Activated CD4-positive, alpha-beta T cell treated with anti-CD3 and anti-CD28 coated beads, Interleukin-2, amount 10 ng/mL, durations not matched to agents 7 days and 5 days (primary cell): ENCODE data around the gene IL2RA. TPM values are rescaled to one million over a fixed set of nuclear protein-coding genes. Genes with fewer than 3 reads are reported as not detected.
"Not testable (repeated sequence)": the region's sequence is repeated elsewhere in the genome, so short reads cannot be mapped to it uniquely, and the experiment has no call there.

Source experiments
- CTCF ChIA-PET: fragments of 350-600 bp; sonication (Branson Sonifier 250); formaldehyde crosslinking; loops from one replicate; lab custom pipeline; 2021; ENCODE audit warnings: antibody characterized with exemption; lab: Charles Lee
- POLR2A ChIA-PET: fragments of 350-600 bp; sonication (Branson Sonifier 250); formaldehyde crosslinking; loops from one replicate; lab custom pipeline; 2021; ENCODE audit warnings: antibody characterized with exemption; lab: Charles Lee
- DNase-seq: peaks from one replicate; pipeline ENCODE4 v3.0.0-alpha.2; 2020
- H3K27ac Mint-ChIP-seq: one replicate; pipeline ENCODE4 v1.8.0; 2021; ENCODE audit warnings: mild to moderate bottlenecking, moderate library complexity, mixed read lengths
- H3K27me3 Mint-ChIP-seq: one replicate; pipeline ENCODE4 v1.8.0; 2021; ENCODE audit warnings: mixed read lengths
- H3K36me3 Mint-ChIP-seq: one replicate; pipeline ENCODE4 v1.8.0; 2021; ENCODE audit warnings: low read depth, mixed read lengths
- H3K4me1 Mint-ChIP-seq: one replicate; pipeline ENCODE4 v1.8.0; 2021; ENCODE audit warnings: mixed read lengths
- H3K4me3 Mint-ChIP-seq: one replicate; pipeline ENCODE4 v1.8.0; 2021; ENCODE audit warnings: mild to moderate bottlenecking, moderate library complexity, mixed read lengths
- H3K9me3 Mint-ChIP-seq: one replicate; pipeline ENCODE4 v1.8.0; 2021; ENCODE audit warnings: mixed read lengths
- total RNA-seq, 2 experiments: library from RNA; stranded (reverse); gene quantifications; one replicate each; pipeline ENCODE4 v1.2.3, GENCODE V29; 2021

IL2RA gene
- 100 to 1,000 TPM; 124 to 142 TPM for total RNA-seq

- Mint-ChIP-seq H3K9me3 (no peaks in the 10 kb centered on the region), H3K27me3 (no peaks in the 10 kb centered on the region), H3K4me3 (peak within 1 kb of the TSS; percentile 96), H3K27ac (peak within 1 kb of the TSS; percentile 92), H3K36me3 (peaks cover 40% of the 10 kb centered on the region), H3K4me1 (peaks cover 75% of the 10 kb centered on the region)
- ChIA-PET CTCF (interaction anchor here (0.5 to 2.7 kb wide), 7 partner anchors 8 to 604 kb away, joined by 3 to 9 read pairs (median 5); no protein-coding TSS in a partner anchor), POLR2A (interaction anchor here (0.7 to 2.0 kb wide), 5 partner anchors 11 to 255 kb away, joined by 3 to 7 read pairs (median 3); no protein-coding TSS in a partner anchor)
- peak; percentile 68 for DNase-seq
Measured at GRCh38 chr10:6062101-6062771, at the start of gene IL2RA. Gene IL2RA (minus strand): TSS chr10:6062367. CDS start chr10:6062151, 216 bp downstream.

DNA sequence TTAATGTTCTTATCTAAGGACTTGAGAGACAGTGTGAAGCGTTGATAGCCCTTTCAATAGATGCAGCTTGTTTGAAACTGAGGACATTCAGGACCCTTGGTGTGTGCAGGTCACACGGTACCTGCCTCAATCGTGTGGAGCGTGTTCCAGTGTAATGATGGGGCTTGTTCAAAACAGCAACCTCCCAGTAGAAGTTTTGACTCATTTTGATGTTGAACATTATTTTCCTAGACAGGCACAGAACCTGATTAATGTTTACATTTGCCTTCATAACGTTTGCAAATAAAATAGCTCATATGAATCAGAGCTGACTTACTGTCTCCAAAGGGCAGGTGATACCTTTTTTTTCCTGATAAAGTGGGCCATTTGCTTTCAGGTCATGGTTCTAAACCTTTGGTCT lies 48.0 kb upstream of the IL2RA start:
- CTCF ChIA-PET, result interaction anchor here (0.7 to 3.1 kb wide), 7 partner anchors 18 to 677 kb away, joined by 3 to 18 read pairs (median 3); partner anchors contain the start of gene PFKFB3
- Mint-ChIP-seq H3K4me1 (peaks cover 44% of the 10 kb centered on the region), H3K9me3 (no peaks in the 10 kb centered on the region), H3K27me3 (no peaks in the 10 kb centered on the region), H3K27ac (peak overlapping the region; percentile 14), H3K4me3 (no peak overlapping the region), H3K36me3 (peaks cover 74% of the 10 kb centered on the region)
- no peak for DNase-seq
- POLR2A ChIA-PET, result no interaction called here

- peaks cover 44% of the 10 kb centered on the region for H3K4me1 Mint-ChIP-seq
Measured at GRCh38 chr10:6109444-6109775, 47.2 kb upstream of the IL2RA start.

GRCh38 chr10:6108631-6109443 lies 46.7 kb upstream of the IL2RA start:
- Mint-ChIP-seq H3K4me1 (peaks cover 44% of the 10 kb centered on the region), H3K9me3 (no peaks in the 10 kb centered on the region), H3K27ac (peak overlapping the region; percentile 36), H3K4me3 (no peak overlapping the region), H3K36me3 (peaks cover 71% of the 10 kb centered on the region), H3K27me3 (no peaks in the 10 kb centered on the region)
- ChIA-PET POLR2A (no interaction called here), CTCF (interaction anchor here (0.6 kb wide), 2 partner anchors 17 to 1965 kb away, joined by 4 to 5 read pairs; no protein-coding TSS in a partner anchor)
- peak; percentile 64 for DNase-seq

More at GRCh38 chr10:6109444-6109775, 47.2 kb upstream of the IL2RA start:
- no peak overlapping the region for H3K4me3 Mint-ChIP-seq
- POLR2A ChIA-PET, result no interaction called here
- no peak for DNase-seq
- H3K9me3 Mint-ChIP-seq, result no peaks in the 10 kb centered on the region
- peak overlapping the region; percentile 26 for H3K27ac Mint-ChIP-seq
- CTCF ChIA-PET, result interaction anchor here (1.0 to 3.1 kb wide), 3 partner anchors 19 to 677 kb away, joined by 3 to 18 read pairs (median 3); no protein-coding TSS in a partner anchor
- no peaks in the 10 kb centered on the region for H3K27me3 Mint-ChIP-seq
- H3K36me3 Mint-ChIP-seq, result peaks cover 73% of the 10 kb centered on the region

- Mint-ChIP-seq H3K27ac (no peak overlapping the region), H3K27me3 (no peaks in the 10 kb centered on the region), H3K36me3 (peaks cover 63% of the 10 kb centered on the region), H3K4me3 (no peak overlapping the region), H3K9me3 (no peaks in the 10 kb centered on the region), H3K4me1 (peaks cover 43% of the 10 kb centered on the region)
- POLR2A ChIA-PET, result no interaction called here
- DNase-seq, result no peak
- CTCF ChIA-PET, result interaction anchor here (0.6 to 1.7 kb wide), 3 partner anchors 17 to 294 kb away, joined by 3 to 9 read pairs (median 5); no protein-coding TSS in a partner anchor
Measured at GRCh38 chr10:6108072-6108471, 45.9 kb upstream of the IL2RA start.

GRCh38 chr10:6107616-6108015 lies 45.4 kb upstream of the IL2RA start:
- Mint-ChIP-seq H3K36me3 (peaks cover 59% of the 10 kb centered on the region), H3K4me1 (peaks cover 42% of the 10 kb centered on the region)
- H3K27me3 Mint-ChIP-seq, H3K27ac Mint-ChIP-seq, H3K9me3 Mint-ChIP-seq, DNase-seq, POLR2A ChIA-PET, H3K4me3 Mint-ChIP-seq: not testable (repeated sequence)
- CTCF ChIA-PET, result interaction anchor here (1.0 to 1.7 kb wide), 2 partner anchors 29 to 294 kb away, joined by 3 to 9 read pairs; no protein-coding TSS in a partner anchor

- H3K27me3 Mint-ChIP-seq, result no peaks in the 10 kb centered on the region
- H3K4me1 Mint-ChIP-seq, result peaks cover 29% of the 10 kb centered on the region
- H3K27ac Mint-ChIP-seq, result no peak overlapping the region
- no peak for DNase-seq
- H3K36me3 Mint-ChIP-seq, result peaks cover 50% of the 10 kb centered on the region
- no peak overlapping the region for H3K4me3 Mint-ChIP-seq
- ChIA-PET POLR2A (no interaction called here), CTCF (no interaction called here)
- H3K9me3 Mint-ChIP-seq, result no peaks in the 10 kb centered on the region
Measured at GRCh38 chr10:6103591-6103990, 41.4 kb upstream of the IL2RA start.

DNA sequence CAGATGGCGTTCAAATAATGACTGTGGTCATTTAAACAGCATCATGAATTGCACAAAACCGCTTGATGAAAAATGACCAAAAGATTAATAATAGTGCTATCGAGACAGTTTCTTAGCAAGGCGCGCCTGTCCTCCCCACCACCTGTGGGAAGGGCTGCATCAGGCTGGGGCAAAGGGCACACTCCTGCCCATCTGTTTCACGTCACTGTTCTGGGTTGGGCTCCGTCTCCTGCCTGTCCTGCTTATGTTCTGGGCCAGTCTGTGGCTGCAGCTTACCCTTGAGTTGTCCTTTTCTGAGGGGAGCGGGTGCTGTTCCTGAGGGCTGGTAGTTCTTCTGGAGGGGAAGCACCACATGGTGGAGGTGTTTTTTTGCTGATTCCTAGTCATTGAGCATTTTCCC lies 40.0 kb upstream of the IL2RA start:
- Mint-ChIP-seq H3K27ac (no peak overlapping the region), H3K36me3 (peaks cover 54% of the 10 kb centered on the region)

DNA sequence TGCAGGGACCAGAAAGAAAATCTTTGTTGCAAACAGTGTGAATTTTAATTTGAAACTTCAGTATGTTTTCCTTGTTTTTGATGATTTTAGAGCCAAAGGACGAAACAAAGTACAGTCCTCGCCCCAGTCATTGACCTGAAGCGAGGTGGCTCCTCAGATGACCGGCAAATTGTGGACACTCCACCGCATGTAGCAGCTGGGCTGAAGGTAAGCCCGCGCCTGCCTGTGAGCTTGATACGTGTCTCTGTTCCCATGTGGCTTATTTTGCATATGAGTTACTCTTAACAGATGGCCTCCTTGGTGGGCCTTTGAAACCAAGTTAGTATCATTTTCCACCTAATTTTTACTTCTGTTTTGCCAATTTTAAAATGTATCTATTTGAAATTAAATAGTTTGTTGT lies 39.0 kb upstream of the IL2RA start:
- Mint-ChIP-seq H3K36me3 (peaks cover 50% of the 10 kb centered on the region), H3K4me3 (no peak overlapping the region), H3K27ac (no peak overlapping the region), H3K9me3 (no peaks in the 10 kb centered on the region), H3K27me3 (no peaks in the 10 kb centered on the region), H3K4me1 (peaks cover 35% of the 10 kb centered on the region)
- POLR2A ChIA-PET, result no interaction called here
- no peak for DNase-seq
- CTCF ChIA-PET, result no interaction called here

More for the DNA sequence above, 40.0 kb upstream of the IL2RA start:
- Mint-ChIP-seq H3K4me1 (peaks cover 33% of the 10 kb centered on the region), H3K4me3 (no peak overlapping the region), H3K27me3 (no peaks in the 10 kb centered on the region), H3K9me3 (no peaks in the 10 kb centered on the region)
- POLR2A ChIA-PET, result no interaction called here
- no peak for DNase-seq
- CTCF ChIA-PET, result no interaction called here

DNA sequence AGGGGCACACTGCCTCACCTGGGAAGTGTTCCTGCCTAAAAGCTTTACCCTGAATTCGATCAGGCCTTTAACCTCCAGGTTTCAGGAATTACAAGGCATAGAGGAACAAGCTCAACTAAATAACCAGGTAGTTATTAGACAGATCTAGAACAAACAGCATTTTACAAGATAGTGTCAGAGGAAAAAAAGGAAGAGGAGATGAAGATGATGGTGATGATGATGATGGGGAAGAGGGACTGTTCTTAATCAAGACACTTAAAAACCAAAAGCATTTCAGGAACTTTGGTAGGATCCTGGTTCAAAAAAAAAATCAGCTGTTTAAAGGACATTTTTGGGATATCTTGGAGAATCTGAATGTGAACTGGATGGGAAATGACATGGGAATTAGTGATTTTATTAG lies 38.2 kb upstream of the IL2RA start:
- no peak for DNase-seq
- H3K4me3 Mint-ChIP-seq, result no peak overlapping the region
- H3K27ac Mint-ChIP-seq, result peak overlapping the region; percentile 4
- POLR2A ChIA-PET, result no interaction called here
- H3K4me1 Mint-ChIP-seq, result peaks cover 42% of the 10 kb centered on the region
- H3K9me3 Mint-ChIP-seq, result no peaks in the 10 kb centered on the region
- H3K36me3 Mint-ChIP-seq, result peaks cover 46% of the 10 kb centered on the region
- CTCF ChIA-PET, result interaction anchor here (1.4 to 1.8 kb wide), 2 partner anchors 10 to 14 kb away, joined by 6 to 8 read pairs; no protein-coding TSS in a partner anchor
- no peaks in the 10 kb centered on the region for H3K27me3 Mint-ChIP-seq

- Mint-ChIP-seq H3K27me3 (no peaks in the 10 kb centered on the region), H3K36me3 (peaks cover 42% of the 10 kb centered on the region), H3K27ac (no peak overlapping the region), H3K4me3 (no peak overlapping the region), H3K4me1 (peaks cover 51% of the 10 kb centered on the region), H3K9me3 (no peaks in the 10 kb centered on the region)
- CTCF ChIA-PET, result interaction anchor here (1.6 kb wide), 1 partner anchor 104 kb away, joined by 7 read pairs; the partner anchor contains the start of gene PFKFB3
- no peak for DNase-seq
- POLR2A ChIA-PET, result no interaction called here
Measured at GRCh38 chr10:6098156-6098555, 36.0 kb upstream of the IL2RA start.

DNA sequence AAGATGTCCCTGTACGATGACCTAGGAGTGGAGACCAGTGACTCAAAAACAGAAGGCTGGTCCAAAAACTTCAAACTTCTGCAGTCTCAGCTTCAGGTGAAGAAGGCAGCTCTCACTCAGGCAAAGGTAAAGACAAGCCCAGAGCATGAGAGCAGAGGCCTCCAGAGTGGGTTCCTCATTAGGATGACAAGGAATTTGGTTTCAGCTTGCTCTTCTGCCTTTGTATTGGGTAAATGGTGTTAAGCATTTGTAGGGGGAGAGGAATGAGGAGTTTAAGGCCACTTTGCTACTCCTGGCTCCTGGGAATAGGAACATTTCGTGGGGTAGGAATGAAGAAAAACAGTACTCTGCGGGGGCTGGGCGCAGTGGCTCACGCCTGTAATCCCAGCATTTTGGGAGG lies 34.9 kb upstream of the IL2RA start:
- Mint-ChIP-seq H3K9me3 (no peaks in the 10 kb centered on the region), H3K27ac (no peak overlapping the region), H3K4me3 (no peak overlapping the region), H3K4me1 (peaks cover 59% of the 10 kb centered on the region), H3K27me3 (no peaks in the 10 kb centered on the region), H3K36me3 (peaks cover 42% of the 10 kb centered on the region)
- DNase-seq, result no peak
- CTCF ChIA-PET, result interaction anchor here (1.5 kb wide), 1 partner anchor 10 kb away, joined by 5 read pairs; no protein-coding TSS in a partner anchor
- POLR2A ChIA-PET, result no interaction called here
